Smooth muscle cell (in vitro differentiated cells): ENCODE results near the gene SHQ1. TPM values are rescaled to one million over a fixed set of nuclear protein-coding genes. Genes with fewer than 3 reads are reported as not detected.

Source experiments
- DNase-seq: peaks from one replicate; lab custom pipeline; 2025; ENCODE audit not compliant: unreplicated experiment; lab: John Stamatoyannopoulos, UW
- H2AFZ ChIP-seq: fragments of 200-600 bp; sonication (generic); 2 replicates; pipeline ENCODE4 v1.6.0; 2016; ENCODE audit warnings: antibody characterized with exemption, low read depth, mild to moderate bottlenecking
- H3F3A ChIP-seq: fragments of 200-600 bp; sonication (generic); 2 replicates; pipeline ENCODE4 v1.6.0; 2017; ENCODE audit warnings: antibody characterized with exemption, low read depth
- H3K27ac ChIP-seq: fragments of 200-600 bp; sonication (generic); 2 replicates; pipeline ENCODE4 v1.5.1; 2016; ENCODE audit warnings: low read depth, mild to moderate bottlenecking
- H3K27me3 ChIP-seq: fragments of 200-600 bp; sonication (generic); 2 replicates; pipeline ENCODE4 v1.6.1; 2016; ENCODE audit warnings: low read depth, mild to moderate bottlenecking
- H3K36me3 ChIP-seq: fragments of 200-600 bp; sonication (generic); 2 replicates; pipeline ENCODE4 v1.5.1; 2016; ENCODE audit warnings: low read depth
- H3K4me1 ChIP-seq: fragments of 200-600 bp; sonication (generic); 2 replicates; pipeline ENCODE4 v1.5.1; 2016; ENCODE audit warnings: low read depth
- H3K4me2 ChIP-seq: fragments of 200-600 bp; sonication (generic); 2 replicates; pipeline ENCODE4 v1.6.0; 2016; ENCODE audit warnings: mild to moderate bottlenecking
- H3K4me3 ChIP-seq: fragments of 200-600 bp; sonication (generic); 2 replicates; pipeline ENCODE4 v1.5.1; 2016; ENCODE audit warnings: mild to moderate bottlenecking
- H3K79me2 ChIP-seq: fragments of 200-600 bp; sonication (generic); 2 replicates; pipeline ENCODE4 v1.6.0; 2016; ENCODE audit warnings: low read depth, mild to moderate bottlenecking
- H3K9ac ChIP-seq: fragments of 200-600 bp; sonication (generic); 2 replicates; pipeline ENCODE4 v1.6.0; 2016; ENCODE audit warnings: low read depth
- H3K9me3 ChIP-seq: fragments of 200-600 bp; sonication (generic); replicated peaks from 2 replicates; pipeline ENCODE4 v1.5.1; 2016; ENCODE audit warnings: low read depth
- H4K20me1 ChIP-seq: fragments of 200-600 bp; sonication (generic); 2 replicates; pipeline ENCODE4 v1.6.0; 2016; ENCODE audit warnings: low read depth
- CTCF ChIP-seq: fragments of 200-600 bp; sonication (generic); IDR thresholded peaks from 2 replicates; pipeline ENCODE4 v1.5.1; 2017; ENCODE audit warnings: borderline replicate concordance, mild to moderate bottlenecking, antibody characterized with exemption; ENCODE audit not compliant: insufficient read depth, poor library complexity, severe bottlenecking
- WGBS: methylation state at CpG from one replicate; pipeline ENCODE4 v1.1.7; 2016; ENCODE audit warnings: low lambda C conversion rate; 5-methylcytosine and 5-hydroxymethylcytosine counted together
- polyA plus RNA-seq: library from polyadenylated mRNA; unstranded; fragments of >200 nt; fragmentation: Nextera tagmentation; extraction: Ambion mirVana; gene quantifications from 2 replicates; pipeline ENCODE4 v1.2.1, GENCODE V29; 2016
- total RNA-seq: library from RNA; depleted of rRNA; stranded (reverse); fragments of >200 nt; gene quantifications from 2 replicates; pipeline ENCODE4 v1.2.3, GENCODE V29; 2014

Gene SHQ1
- total RNA-seq: 13.1 and 16.2 TPM in 2 replicates
- 11.0 and 14.8 TPM in 2 replicates for polyA plus RNA-seq

GRCh38 chr3:72847751-72848702 is at the start of gene SHQ1:
TSS of gene SHQ1 (minus strand) at chr3:72848445. CDS start at chr3:72848340, 105 bp downstream.
- WGBS: under 1% methylated on average over 86 of the region's 86 CpGs
- peak; percentile 72 for DNase-seq
- peak within 1 kb of the TSS; percentile 93 for H3K4me3 ChIP-seq
- H3F3A ChIP-seq: peaks cover 4% of the 10 kb centered on the region
- H3K79me2 ChIP-seq: peaks cover 23% of the 10 kb centered on the region
- no peaks in the 10 kb centered on the region for H3K36me3 ChIP-seq
- H2AFZ ChIP-seq: peak within 1 kb of the TSS; percentile 100
- no peak for TF ChIP-seq CTCF
- no peaks in the 10 kb centered on the region for H3K9me3 ChIP-seq
- peak within 1 kb of the TSS; percentile 63 for H3K9ac ChIP-seq
- H3K4me1 ChIP-seq: no peaks in the 10 kb centered on the region
- peak within 1 kb of the TSS; percentile 61 for H3K27ac ChIP-seq
- H4K20me1 ChIP-seq: peaks cover 19% of the 10 kb centered on the region
- H3K27me3 ChIP-seq: no peaks in the 10 kb centered on the region
- H3K4me2 ChIP-seq: peak within 1 kb of the TSS; percentile 94

- no peaks in the 10 kb centered on the region for H3K79me2 ChIP-seq
- no peak overlapping the region for H2AFZ ChIP-seq
- peaks cover 33% of the 10 kb centered on the region for H4K20me1 ChIP-seq
- no peaks in the 10 kb centered on the region for H3K4me1 ChIP-seq
- no peak overlapping the region for H3K4me3 ChIP-seq
- no peak overlapping the region for H3K4me2 ChIP-seq
- no peak overlapping the region for H3K27ac ChIP-seq
- H3F3A ChIP-seq: peaks cover 1% of the 10 kb centered on the region
- no peak for DNase-seq
- H3K27me3 ChIP-seq: no peaks in the 10 kb centered on the region
- H3K36me3 ChIP-seq: no peaks in the 10 kb centered on the region
- TF ChIP-seq CTCF: no peak
- no peaks in the 10 kb centered on the region for H3K9me3 ChIP-seq
- H3K9ac ChIP-seq: no peak overlapping the region
Measured at GRCh38 chr3:72897758-72898007, 49.4 kb upstream of the SHQ1 start.

- Histone ChIP-seq H2AFZ (no peak overlapping the region), H3K27ac (no peak overlapping the region), H3K4me3 (no peak overlapping the region), H3K4me1 (peaks cover 3% of the 10 kb centered on the region), H3K79me2 (no peaks in the 10 kb centered on the region), H3K27me3 (no peaks in the 10 kb centered on the region), H3K9me3 (no peaks in the 10 kb centered on the region), H4K20me1 (peaks cover 33% of the 10 kb centered on the region), H3K4me2 (no peak overlapping the region), H3K9ac (no peak overlapping the region), H3F3A (peaks cover 6% of the 10 kb centered on the region), H3K36me3 (no peaks in the 10 kb centered on the region)
- WGBS: 22% methylated on average over 4 of the region's 4 CpGs
- DNase-seq: no peak
- TF ChIP-seq CTCF: no peak
Measured at GRCh38 chr3:72896996-72897757, 48.9 kb upstream of the SHQ1 start.
